Activated T-cell treated with anti-CD3 and anti-CD28 coated beads for 24 hours (primary cell): ENCODE data around the gene MTR.

Source experiments
- DNase-seq: peaks from one replicate; pipeline ENCODE4 v3.0.0-alpha.2; 2020; ENCODE audit warnings: low read depth

The MTR gene

GRCh38 chr1:236864211-236864610 lies 69.1 kb downstream of the MTR start:
- DNase-seq: no peak

- DNase-seq: no peak
Measured at GRCh38 chr1:236864996-236865817, 70.1 kb downstream of the MTR start.

- DNase-seq: no peak
Measured at GRCh38 chr1:236865818-236866155, 70.7 kb downstream of the MTR start.

DNA sequence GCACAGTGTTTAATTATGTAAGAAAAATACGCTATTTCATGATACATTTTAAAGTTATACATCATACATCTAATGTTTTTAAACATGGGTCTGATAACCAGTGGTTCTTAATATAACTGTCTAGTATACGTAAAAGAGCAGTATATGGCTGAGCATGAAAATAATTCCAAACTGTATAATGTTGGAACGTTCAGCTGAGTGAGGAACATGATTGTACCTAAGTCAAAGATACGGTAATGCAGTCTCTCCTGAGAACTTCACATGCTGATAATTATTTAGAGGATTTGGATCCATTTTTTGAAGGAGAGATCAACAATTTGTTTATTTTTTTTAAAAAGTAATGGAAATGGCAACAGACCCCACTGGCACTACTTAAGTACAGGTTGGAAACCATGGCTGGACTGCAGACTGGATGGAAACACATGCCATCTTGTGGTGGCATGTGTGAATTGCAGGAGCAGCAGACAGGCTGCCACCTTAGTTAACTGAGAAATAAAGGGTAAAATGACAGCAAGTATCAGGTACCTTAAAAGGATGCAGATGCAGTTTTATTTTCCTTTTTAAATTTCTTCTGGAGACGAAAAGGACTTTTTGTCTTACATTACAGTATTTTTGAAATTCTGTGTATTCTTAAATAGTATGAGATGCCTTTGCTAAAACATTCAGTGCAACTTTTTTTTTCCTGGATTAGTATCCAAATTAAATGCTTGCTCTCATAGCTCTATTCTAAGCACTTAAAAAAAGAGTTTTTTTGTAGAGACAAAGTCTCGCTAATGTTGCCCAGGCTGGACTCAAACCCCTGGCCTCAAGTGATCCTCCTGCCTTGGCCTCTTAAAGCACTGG lies 73.8 kb downstream of the MTR start:
- DNase-seq: peak; percentile 28

DNA sequence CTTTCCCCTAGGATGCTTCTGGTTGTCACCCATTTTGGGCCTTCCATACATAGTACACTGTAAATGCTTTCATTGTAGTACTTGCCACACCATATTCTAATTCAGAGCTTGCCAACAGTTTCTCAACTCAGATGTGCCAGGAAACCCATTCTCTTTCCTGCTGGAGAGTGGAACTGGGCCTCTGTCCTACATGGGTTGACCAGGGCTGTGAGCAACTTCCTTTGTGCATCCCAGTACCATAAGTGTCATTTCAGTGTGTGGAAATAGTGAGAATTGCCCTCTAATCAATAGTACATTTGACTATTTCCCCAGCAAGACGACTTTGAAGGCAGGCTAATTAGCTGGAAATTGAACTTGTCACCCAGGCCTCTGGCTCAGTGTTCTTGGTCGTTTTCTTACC lies 74.8 kb downstream of the MTR start:
- DNase-seq: no peak

- no peak for DNase-seq
Measured at GRCh38 chr1:236870721-236871120, 75.6 kb downstream of the MTR start.

GRCh38 chr1:236872075-236872666 lies 77.1 kb downstream of the MTR start:
- DNase-seq: no peak

DNA sequence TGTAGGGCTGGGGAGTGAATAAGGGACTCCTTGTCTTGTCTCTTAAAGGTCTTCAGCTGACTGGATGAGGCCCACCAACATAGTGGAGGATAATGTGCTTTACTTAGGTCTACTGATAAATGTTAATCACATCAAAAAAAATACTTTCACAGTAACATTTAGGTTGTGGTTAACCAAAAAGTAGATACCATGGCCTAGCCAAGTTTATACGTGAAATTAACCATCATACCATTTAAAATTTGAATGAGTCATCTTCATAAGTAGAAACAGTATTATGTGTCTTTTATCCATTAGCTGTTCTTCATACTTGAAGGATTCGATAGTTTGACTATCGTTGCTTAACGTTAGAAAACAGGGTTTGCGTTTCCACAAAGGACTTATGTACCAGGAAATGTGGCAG lies 80.9 kb downstream of the MTR start:
- no peak for DNase-seq

DNA sequence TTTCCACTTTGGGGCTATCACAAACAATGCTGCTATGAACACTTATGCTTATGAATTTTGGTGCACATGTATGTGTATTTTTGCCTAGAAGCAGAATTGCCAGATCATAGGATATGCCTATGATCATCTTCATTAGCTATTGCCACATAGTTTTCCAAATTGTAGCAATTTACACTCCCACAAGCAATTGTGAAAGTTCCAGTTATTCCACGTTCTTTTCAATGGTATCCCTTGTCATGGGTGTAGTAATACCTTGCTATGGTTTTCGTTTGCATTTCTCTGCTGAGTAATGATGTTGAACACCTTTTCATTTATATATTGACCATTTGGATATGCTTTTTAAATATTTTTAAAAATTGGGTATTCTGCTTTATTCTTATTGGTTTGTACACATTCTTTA lies 82.6 kb downstream of the MTR start:
- no peak for DNase-seq

DNA sequence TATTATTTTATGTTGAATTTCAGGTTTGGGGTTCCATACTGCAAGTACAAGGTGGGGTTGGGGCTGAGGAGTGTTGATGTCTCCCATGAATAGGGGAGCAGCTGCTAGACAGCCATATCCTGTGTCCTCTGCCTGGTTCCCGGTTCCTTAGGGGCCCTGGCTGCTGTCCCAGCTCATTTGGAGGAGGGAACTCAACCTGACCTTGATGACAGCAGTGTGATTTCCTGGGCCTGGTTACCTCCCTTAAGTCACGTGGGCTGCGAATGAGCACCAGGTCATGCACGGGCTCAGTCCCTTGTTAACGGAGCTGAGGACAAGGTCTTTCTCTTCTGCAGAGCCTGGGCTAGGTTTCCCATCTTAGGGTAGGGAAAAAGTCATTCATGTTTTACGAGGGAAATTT lies 85.1 kb downstream of the MTR start:
- DNase-seq: no peak

DNA sequence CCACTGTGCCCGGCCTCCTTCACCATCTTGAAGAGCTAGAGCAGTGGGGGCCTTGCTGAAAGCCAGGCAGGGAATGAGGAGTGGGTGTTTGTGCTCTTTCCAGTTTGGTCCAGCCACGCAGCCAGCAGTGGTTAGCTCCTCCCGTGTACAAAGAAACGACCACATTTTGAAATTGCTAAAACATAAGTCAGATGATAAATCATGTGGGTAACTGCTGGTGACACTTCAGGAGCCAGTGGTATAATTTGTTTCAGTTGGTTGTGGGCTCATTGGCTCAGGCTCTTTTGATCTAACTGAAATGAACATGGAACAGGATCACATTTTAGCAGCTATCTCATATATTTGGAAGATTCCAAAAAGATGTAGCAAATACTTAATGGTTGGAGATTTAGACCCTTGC lies 87.6 kb downstream of the MTR start:
- no peak for DNase-seq

GRCh38 chr1:236886199-236886598 lies 91.1 kb downstream of the MTR start:
- DNase-seq: no peak

DNA sequence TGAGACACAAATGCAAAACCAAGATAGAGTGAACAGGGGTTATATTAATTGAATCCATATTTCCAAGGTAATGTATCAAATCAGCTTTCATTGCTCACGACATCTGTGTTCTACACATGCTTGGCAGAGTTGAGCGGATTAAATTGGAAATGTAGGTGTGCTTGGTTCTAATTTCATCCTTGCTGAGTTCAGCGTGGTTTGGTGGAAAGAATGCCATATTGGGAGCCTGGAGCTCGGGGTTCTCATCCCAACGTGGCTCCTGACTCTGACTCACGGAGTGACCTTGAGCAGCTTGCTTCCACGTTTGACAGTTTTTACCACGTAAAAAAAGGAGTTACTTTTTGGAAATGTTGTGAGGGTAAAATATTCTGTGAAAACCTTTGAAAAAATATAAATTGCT lies 92.0 kb downstream of the MTR start:
- no peak for DNase-seq

DNA sequence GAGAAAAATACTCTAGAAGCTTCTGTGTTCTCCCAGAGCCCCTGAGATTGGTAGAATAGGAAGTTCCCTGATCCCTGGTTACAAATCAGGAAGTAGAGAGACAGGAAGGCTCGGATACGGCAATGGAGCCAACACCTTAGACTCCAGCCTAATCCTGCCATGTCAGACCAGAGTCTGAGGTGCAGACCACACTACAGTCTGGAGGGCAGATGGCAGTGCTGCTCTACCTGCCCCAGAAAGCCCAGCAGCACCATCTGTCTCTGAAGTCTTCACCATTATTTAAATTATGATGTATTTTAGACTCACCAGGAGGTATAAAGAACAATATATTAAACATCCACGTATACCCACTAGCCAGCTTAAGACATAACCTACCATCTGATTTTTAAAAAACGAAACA lies 93.0 kb downstream of the MTR start:
- DNase-seq: no peak

GRCh38 chr1:236888903-236889302 lies 93.8 kb downstream of the MTR start:
- DNase-seq: no peak

GRCh38 chr1:236890152-236891056 lies 95.3 kb downstream of the MTR start:
- DNase-seq: no peak

GRCh38 chr1:236893626-236894545 lies 98.8 kb downstream of the MTR start:
- no peak for DNase-seq

DNA sequence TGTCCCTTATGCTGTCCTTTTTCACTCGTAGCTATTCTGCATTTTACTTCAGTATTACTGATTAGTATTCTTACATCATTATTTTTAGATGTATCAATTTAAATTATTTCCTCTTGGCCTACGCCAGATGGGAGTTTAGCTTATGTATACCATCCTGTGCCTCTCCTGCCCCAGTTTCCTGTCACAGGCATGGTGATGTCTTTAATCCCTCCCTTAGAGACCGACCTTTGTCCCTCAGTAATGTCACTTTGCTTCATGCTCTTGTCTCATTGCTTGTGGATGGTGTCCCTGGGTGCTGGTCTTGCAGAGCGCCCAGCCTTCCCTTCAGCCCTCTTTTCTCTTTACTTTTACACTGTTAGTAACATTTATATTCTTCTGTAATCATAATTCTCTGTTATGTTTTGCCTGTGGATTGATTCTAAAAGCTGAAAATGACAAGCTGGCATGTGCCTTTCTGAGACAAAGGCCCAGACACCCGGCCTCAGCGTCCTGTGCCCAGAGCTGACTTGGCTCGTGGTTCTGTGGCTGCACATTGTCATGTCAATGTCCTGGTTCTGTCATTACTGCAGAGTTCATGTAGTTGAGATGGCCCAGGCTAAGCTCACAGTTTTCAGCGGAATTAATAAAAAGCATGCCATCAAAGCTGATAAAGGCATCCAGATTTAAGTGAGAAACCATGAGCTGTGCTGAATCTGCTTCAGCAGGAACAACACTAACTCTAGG lies 100.7 kb downstream of the MTR start:
- no peak for DNase-seq

DNA sequence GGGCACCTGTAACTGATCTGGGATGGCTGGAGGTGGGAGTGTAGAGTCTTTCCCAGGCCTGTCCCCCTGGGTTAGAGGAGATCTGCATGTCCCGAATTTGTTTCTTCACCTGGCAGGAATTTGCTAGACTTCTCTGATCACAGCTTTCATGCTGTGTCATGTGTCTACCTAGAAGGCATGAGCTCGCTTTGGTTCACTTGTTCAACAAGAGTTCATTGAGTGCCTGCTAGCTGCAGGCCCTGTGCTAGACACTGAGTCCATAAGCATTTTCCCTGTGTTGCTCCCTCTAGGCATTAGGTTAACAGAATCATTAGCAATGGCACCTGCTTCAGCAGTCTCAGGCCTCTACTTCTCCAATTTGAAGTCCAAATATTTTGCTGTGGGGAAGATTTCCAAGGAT lies 101.6 kb downstream of the MTR start:
- no peak for DNase-seq
